HG03565 (cell line): Measurements from ENCODE around the gene PRKD3.
"Not testable (repeated sequence)": the region's sequence is repeated elsewhere in the genome, so short reads cannot be mapped to it uniquely, and the experiment has no call there.

Experiments
- ATAC-seq: cut with Tn5 transposase; IDR thresholded peaks from one replicate; pipeline ENCODE4 v1.9.1; 2021; ENCODE audit warnings: mild to moderate bottlenecking, moderate library complexity; ENCODE audit not compliant: unreplicated experiment

Gene PRKD3

DNA sequence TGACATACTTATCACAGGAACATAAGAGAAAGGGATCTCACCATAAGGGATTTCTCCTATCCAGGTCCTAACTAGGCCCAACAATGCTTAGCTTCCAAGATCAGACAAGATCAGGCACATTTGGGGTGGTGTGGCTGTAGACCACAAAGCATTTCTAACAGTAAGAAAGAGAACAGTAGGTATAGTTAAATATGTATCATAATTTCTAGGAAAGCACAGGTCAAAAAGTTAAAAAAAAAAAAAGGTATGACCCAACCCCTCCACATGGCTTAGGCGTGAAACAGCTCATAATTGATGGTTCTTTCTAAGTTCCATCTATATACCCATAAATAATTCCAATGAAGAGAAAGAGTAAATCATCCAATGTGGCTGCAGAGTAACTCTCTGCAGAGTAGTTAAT lies 6.9 kb downstream of the PRKD3 start:
- no peak for ATAC-seq

DNA sequence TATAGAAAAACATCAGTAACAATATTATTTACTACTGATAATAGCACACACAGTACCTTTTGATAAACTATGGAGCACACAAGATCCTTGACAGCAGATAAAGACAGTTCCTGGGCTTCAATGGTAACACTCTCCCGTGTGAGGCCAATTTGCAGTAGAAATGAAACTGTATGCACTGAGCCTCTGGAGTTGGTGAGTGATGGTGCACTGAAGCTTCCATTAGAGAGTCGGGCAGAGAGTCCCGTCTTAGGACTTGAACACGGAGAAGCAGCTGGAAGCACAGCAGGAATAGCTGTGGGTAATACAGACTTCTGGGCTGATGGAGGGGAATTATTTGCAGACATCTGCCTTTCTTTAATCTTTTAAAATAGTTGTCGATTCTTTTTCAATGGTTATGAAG lies 8.5 kb downstream of the PRKD3 start:
- no peak for ATAC-seq

DNA sequence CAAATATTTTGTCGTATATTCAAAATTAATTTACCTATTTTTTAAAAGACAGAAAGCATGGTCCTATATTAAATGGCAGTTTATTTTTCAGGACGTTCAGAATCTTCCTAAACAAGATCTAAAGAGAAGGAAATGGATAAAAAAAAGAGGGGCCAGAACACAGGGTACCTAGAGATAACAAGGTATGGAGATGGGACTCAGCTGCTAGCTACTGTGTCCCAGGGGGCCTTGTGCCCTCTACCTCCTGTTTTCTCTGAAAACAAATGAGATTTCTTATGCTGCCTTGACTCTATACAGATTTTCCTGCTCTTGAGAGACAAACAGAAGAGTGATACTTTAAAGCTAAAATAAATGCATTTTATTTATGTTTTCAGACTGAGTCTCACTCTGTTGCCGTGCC lies 9.3 kb downstream of the PRKD3 start:
- no peak for ATAC-seq

DNA sequence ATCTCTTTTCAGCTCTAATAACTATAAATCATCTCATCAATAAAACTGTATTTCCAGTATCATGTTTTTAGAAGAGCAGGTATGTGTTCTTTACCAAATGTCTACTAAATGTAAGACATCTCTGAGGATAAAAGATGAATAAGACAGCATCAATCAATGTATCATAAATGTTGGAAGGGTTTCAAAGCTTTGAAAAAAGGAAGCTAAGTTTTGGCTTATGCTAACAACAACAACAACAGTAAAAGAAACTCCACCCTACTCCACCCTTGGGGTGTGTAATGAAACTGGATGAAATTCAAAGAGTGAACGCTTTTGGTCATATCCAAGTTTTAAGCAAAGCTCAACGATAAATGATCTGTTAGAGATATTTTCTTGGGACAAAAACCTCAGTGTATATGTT lies 17.1 kb downstream of the PRKD3 start:
- no peak for ATAC-seq

DNA sequence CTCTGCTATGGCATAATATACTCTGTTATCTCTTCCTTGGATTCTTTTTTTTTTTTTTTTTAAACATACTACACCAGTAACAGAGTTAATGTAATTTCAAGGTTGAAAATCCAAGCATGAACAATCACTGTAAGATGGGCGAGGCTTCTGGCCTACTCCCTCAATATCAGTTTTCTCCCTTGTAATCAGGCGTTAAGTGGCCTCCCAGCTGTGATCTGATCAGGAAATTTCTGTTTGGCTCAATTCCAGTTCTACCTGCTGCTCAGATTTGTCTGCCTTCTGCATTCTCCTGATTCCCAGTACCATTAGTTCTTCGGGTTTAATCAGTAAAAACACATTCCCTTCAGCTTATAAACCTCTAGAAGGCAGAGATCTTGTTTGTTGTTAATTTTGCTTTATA lies 18.6 kb downstream of the PRKD3 start:
- ATAC-seq: no peak

DNA sequence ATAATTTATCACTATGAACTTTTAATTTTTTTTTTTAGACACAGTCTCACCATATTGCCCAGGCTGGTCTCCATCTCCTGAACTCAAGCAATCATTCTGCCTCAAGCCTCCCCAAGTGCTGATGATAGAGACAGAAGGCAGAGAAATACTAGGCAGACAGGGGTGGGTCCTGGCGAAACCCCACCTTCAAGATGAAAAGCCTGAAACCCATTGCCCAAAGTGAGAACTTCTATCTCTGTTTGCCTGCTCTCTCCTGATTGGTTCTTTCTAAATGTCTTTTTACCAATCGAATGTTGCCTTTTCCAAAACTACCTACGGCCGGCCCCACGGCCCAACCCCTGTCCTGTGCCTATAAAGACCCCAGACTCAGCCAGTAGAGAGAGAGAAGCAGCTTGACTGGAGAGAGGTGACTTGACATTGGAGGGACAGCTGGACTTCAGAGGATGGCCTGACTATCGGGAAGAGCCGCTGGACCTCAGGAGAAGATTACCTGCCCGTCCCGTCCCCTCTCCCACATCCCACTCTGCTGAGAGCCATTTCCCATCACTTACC lies 21.9 kb downstream of the PRKD3 start:
- ATAC-seq: no peak

DNA sequence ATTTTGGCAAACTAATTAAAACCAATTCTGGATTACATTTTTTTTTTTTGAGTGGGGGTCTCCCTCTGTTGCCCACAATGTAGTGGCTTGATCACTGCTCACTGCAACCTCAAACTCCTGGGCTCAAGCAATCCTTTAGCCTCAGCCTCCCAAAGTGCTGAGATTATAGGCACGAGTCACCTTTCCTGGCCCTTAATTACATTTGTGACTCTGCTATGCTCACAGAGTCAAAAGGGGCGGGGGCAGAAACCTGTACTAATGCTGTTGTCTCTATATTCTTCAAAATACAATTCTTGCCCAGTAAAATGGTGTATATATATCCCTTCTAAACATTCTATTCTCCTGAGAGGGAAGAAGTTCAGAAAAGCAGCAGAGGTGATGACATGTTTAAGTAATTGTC lies 23.2 kb downstream of the PRKD3 start:
- ATAC-seq: no peak

DNA sequence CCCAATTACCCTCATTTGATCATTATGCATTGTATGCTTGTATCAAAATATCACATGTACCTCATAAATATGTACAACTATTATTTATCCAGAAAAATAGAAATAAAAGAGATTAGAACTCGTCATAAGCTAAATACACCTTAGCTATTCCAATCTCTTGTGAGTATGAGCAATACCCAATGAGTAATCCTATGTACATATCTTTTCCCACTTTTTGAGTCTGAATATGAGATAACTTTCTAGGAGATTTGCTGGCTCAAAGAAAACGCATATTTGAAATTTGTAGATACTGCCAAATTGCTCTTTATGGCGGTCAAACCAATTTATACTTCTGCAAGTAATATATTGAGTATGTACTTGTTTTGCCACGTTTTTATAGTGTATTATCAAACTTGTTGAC lies 24.1 kb downstream of the PRKD3 start:
- no peak for ATAC-seq

DNA sequence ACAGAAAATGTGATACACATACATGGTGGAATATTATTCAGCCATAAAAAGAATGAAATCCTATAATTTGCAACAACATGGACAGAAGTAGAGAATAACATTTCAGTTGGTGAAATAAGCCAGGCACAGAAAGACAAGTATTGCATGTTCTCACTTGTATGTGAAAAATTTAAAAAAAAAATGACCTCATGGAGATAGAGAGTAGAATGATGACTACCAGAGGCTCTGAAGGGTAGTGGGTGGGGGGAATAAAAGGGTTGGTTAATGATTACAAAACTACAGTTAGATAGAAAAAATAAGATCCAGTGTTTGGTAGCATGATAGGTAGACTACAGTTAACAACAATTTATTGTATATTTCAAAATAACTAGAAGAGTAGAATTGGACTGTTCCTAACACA lies 24.5 kb downstream of the PRKD3 start:
- ATAC-seq: no peak

DNA sequence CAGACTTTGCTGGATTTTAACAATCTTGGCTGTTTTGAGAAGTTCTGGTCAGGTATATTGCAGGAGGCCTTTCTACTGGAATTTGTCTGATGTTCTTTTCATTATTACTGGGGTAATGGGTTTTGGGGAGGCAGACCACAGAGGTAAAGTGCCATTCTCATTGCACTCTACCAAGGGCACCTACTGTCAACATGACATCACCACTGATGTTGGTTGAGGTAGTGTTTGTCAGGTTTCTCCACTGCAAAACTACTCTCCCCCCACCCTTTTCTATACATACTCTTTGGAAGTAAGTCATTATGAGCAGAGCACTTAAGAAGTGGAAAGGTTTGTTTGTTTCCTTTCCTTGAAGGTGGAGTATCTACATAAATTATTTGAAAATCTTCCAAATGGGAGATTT lies 27.0 kb downstream of the PRKD3 start:
- ATAC-seq: no peak

DNA sequence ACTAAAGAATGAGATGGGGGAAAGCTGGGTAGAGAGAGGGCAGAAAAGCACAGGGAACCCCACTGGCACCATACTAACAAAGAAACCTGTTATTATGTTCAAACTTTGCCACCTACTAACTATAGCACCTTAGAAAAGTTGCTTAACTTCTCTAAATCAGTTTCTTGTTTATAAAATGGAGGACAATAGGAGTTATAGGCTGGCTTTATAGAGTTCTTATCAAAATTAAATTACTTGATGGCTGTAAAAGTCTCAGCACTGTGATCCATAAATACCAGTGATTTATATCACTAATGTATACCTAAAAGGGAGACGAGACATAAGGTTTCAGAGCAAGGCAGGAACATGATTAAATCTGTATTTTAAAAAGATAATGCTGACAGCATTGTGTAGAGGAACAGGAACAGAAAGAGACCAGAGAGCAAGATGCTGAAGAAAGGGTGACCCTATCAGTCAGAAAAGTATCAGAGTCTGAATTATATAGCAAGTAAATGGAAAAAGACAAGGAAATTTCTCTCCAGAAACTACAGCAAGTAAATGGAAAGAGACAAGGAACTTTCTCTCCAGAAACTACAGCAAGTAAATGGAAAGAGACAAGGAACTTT lies 29.1 kb downstream of the PRKD3 start:
- ATAC-seq: no peak

DNA sequence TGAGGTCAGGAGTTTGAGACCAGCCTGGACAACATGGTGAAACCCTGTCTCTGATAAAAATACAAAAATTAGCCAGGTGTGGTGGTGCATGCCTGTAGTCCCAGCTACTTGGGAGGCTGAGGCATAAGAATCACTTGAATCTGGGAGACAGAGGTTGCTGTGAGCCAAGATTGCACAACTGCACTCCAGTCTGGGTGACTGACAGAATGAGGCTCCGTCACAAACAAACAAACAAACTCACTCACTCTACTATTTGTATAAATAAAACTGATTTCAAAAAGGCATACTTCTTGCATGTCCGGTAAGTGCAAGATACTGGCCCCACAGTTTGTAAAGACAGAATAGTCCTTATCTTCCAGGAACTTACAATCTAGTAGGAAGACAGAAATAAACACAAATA lies 29.8 kb downstream of the PRKD3 start:
- not testable (repeated sequence) for ATAC-seq

DNA sequence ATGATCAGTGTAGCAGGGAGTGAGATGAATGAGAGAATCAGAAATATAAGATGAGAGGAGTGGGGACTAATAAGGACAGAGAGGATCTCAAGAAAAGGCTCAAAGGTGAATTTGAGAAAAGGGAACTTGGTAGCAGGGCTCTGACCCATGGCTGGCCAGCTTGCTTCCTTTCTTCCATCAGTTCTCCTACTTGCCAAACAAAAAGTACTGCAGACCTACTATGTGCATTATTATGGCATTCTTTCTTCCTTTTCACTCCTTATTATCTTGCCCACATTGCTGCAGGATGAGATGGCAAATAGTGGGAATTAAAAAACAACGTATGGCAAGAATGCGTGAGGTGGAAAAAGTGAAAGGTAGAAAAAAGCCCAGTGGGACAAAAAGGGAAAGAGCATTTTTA lies 33.0 kb downstream of the PRKD3 start:
- ATAC-seq: no peak

DNA sequence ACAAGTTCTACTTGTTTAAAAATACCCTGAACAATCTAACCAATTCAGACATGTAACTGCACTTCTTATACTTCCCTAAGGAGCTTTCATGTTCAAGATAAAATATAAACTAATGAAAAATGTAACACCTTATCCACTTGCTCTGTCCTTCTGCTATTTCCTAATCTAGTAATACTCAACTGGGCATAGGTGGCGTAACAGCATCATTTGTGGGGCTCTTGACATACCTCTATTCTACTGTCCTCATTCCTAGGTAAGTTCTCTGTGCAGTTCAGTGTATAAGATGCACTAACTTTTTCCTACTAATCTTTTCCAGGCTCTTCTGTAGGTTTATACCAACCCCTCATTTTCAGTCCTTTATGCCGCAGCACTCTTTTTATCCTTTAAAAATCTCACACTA lies 36.7 kb downstream of the PRKD3 start:
- ATAC-seq: no peak

DNA sequence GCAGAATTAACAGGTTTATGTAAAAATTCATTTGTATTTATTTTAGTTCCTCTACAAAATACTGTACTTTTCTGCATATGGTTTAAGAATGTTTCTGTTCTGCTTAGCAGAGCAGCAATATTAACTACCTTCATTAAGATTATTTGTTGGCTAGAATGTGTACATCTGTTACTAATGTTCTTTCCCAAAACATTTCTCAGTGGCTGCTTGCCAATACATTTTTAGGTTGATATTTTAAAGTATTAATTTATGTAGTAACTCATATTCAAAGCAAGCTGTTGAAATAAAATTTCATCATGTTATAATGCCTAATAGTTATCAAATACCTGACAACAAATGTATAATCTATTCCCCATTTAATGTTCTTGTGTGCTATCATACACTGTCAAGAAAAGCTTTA lies 40.3 kb downstream of the PRKD3 start:
- ATAC-seq: no peak

DNA sequence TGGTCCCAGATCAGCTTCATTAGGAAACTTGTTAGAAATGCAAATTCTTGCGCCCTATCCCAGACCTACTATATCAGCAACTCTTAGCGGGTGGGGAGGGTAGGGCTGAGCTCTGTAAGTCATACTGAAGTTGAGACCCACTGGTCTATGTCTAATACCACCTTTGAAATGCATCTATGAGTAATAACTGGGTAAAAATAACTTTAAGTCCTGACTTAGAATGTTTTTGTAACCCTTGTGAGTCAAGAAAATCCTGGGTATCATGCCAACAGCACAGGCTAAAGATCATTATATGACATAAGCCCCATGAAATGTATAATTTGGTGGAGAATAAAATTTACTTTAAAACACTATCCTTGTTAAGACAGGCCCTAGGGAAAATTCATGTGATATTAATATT lies 41.4 kb downstream of the PRKD3 start:
- ATAC-seq: no peak

DNA sequence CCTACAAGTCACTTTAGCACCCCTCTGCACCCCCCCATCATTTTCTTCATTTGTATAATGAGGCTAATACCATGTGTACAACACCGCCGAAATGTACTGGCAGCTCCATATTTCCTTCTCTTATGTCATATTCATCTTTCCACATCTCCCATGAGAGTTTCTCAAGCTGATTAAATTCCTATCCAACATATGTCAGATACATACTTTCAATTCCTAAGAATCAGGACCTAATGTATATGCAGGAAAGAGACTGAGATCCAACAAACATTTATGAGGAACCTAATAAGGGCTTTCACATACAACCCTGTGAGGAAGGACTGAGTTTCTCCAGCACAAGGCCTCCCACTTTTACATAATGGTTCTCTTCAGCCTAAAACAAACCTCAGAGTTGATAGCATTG lies 41.9 kb downstream of the PRKD3 start:
- ATAC-seq: no peak

DNA sequence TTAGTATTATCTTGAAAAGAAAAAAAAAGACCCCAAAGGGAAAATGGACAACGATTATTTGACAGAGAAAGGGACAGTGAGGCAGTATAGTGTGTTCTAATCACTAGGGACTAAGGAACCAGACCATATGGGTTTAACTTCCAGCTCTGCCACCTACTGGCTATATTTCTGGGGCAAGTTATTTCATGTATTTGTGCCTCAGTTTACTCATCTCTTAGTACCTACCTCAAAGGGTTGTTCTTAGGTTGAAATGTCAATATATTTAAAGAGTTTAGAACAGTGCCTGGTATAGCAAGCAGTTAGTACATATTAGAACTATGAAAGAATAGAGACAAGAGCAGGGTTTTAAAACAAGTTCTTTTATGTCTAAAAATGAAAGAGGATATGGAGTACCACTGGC lies 42.7 kb downstream of the PRKD3 start:
- ATAC-seq: no peak

DNA sequence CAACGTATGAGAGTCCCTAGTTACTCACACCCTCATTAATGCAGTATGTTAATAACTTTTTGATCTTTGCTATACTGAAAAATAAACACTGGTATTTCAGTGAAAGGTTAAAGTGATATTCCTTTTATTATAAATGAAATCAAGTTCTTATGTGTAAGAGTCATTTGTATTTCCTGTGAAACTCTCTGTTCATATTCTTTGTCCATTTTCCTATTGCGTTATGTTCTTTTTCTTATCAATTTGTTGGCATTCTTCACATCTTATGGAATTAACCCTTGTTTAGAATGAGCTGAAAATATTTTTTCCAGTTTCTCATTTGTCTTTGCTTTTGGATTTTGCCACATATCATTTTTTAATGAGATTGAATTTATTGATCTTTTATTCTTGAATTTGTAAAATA lies 48.3 kb downstream of the PRKD3 start:
- no peak for ATAC-seq
